ENCODE results near the gene MGLL. TPM values are rescaled to one million over a fixed set of nuclear protein-coding genes. Genes with fewer than 3 reads are reported as not detected.

Gene MGLL
- total and polyA plus RNA-seq, 4 donors, result 67.0 to 182 (median 78.2) TPM

GRCh38 chr3:127855246-127855645, 32.9 kb upstream of the MGLL start:
- no peaks in the 10 kb centered on the region for H3K9me3 ChIP-seq (ENCODE audit: control insufficient read depth in 4 of 4, insufficient read depth in 3 of 4, low read length in 3 of 4)
- ATAC-seq (ENCODE audit: insufficient read depth, low FRiP score) (no peak), DNase-seq (no peak)
- H3K27me3 ChIP-seq (ENCODE audit: control insufficient read depth in 3 of 3, insufficient read depth in 3 of 3, low read length in 2 of 3), result no peaks in the 10 kb centered on the region
- no peaks in the 10 kb centered on the region for H3K4me1 ChIP-seq (ENCODE audit: control insufficient read depth in 5 of 5, insufficient read depth in 5 of 5, low read length in 5 of 5)
- H3K4me3 ChIP-seq, result no peak overlapping the region
- TF ChIP-seq CTCF (IDR thresholded peaks at IDR 0.05; ENCODE audit: control extremely low read depth, extremely low read depth), result no peak
- H3K9ac ChIP-seq (ENCODE audit: insufficient read depth in 1 of 2, low read length in 2 of 2), result no peak overlapping the region
- 83% methylated on average over 1 of the region's 1 CpG for WGBS, 2 donors
- H3K27ac ChIP-seq (ENCODE audit: low read depth in 1 of 2, low read length in 1 of 2), result no peak overlapping the region
- no peaks in the 10 kb centered on the region for H3K36me3 ChIP-seq (ENCODE audit: control insufficient read depth in 4 of 4, insufficient read depth in 4 of 4, low read length in 4 of 4)

- H3K27me3 ChIP-seq (ENCODE audit: control insufficient read depth in 3 of 3, insufficient read depth in 3 of 3, low read length in 2 of 3), result no peaks in the 10 kb centered on the region
- H3K36me3 ChIP-seq (ENCODE audit: control insufficient read depth in 4 of 4, insufficient read depth in 4 of 4, low read length in 4 of 4), result no peaks in the 10 kb centered on the region
- H3K9me3 ChIP-seq (ENCODE audit: control insufficient read depth in 4 of 4, insufficient read depth in 3 of 4, low read length in 3 of 4), result no peaks in the 10 kb centered on the region
- H3K9ac ChIP-seq (ENCODE audit: insufficient read depth in 1 of 2, low read length in 2 of 2), result no peak overlapping the region
- no peak for TF ChIP-seq CTCF (IDR thresholded peaks at IDR 0.05; ENCODE audit: control extremely low read depth, extremely low read depth)
- no peak for ATAC-seq (ENCODE audit: insufficient read depth, low FRiP score)
- DNase-seq, result no peak
- 94 to 95% methylated on average over 10 of the region's 10 CpGs for WGBS, 2 donors
- H3K27ac ChIP-seq (ENCODE audit: low read depth in 1 of 2, low read length in 1 of 2), result no peak overlapping the region
- peaks cover 0 to under 1% (median 0%) of the 10 kb centered on the region in 5 donors for H3K4me1 ChIP-seq (ENCODE audit: control insufficient read depth in 5 of 5, insufficient read depth in 5 of 5, low read length in 5 of 5)
- no peak overlapping the region for H3K4me3 ChIP-seq
Measured at GRCh38 chr3:127853681-127854080, 31.4 kb upstream of the MGLL start.

- no peak for TF ChIP-seq CTCF (IDR thresholded peaks at IDR 0.05; ENCODE audit: control extremely low read depth, extremely low read depth)
- H3K9ac ChIP-seq (ENCODE audit: insufficient read depth in 1 of 2, low read length in 2 of 2), result no peak overlapping the region
- H3K36me3 ChIP-seq (ENCODE audit: control insufficient read depth in 4 of 4, insufficient read depth in 4 of 4, low read length in 4 of 4), result no peaks in the 10 kb centered on the region
- no peak for DNase-seq
- no peak overlapping the region for H3K4me3 ChIP-seq
- no peak overlapping the region for H3K27ac ChIP-seq (ENCODE audit: low read depth in 1 of 2, low read length in 1 of 2)
- peaks cover 0 to 7% (median 0%) of the 10 kb centered on the region in 5 donors for H3K4me1 ChIP-seq (ENCODE audit: control insufficient read depth in 5 of 5, insufficient read depth in 5 of 5, low read length in 5 of 5)
- WGBS, 2 donors, result 89% methylated on average over 9 of the region's 9 CpGs
- H3K27me3 ChIP-seq (ENCODE audit: control insufficient read depth in 3 of 3, insufficient read depth in 3 of 3, low read length in 2 of 3), result no peaks in the 10 kb centered on the region
- ATAC-seq (ENCODE audit: insufficient read depth, low FRiP score), result no peak
- no peaks in the 10 kb centered on the region for H3K9me3 ChIP-seq (ENCODE audit: control insufficient read depth in 4 of 4, insufficient read depth in 3 of 4, low read length in 3 of 4)
Measured at GRCh38 chr3:127851899-127852298, 29.6 kb upstream of the MGLL start.

- no peaks in the 10 kb centered on the region for H3K9me3 ChIP-seq (ENCODE audit: control insufficient read depth in 4 of 4, insufficient read depth in 3 of 4, low read length in 3 of 4)
- H3K4me1 ChIP-seq (ENCODE audit: control insufficient read depth in 5 of 5, insufficient read depth in 5 of 5, low read length in 5 of 5), result peaks cover 0 to 7% (median 0%) of the 10 kb centered on the region in 5 donors
- DNase-seq (no peak), ATAC-seq (ENCODE audit: insufficient read depth, low FRiP score) (no peak)
- no peak overlapping the region for H3K9ac ChIP-seq (ENCODE audit: insufficient read depth in 1 of 2, low read length in 2 of 2)
- no peak overlapping the region for H3K27ac ChIP-seq (ENCODE audit: low read depth in 1 of 2, low read length in 1 of 2)
- no peaks in the 10 kb centered on the region for H3K27me3 ChIP-seq (ENCODE audit: control insufficient read depth in 3 of 3, insufficient read depth in 3 of 3, low read length in 2 of 3)
- H3K36me3 ChIP-seq (ENCODE audit: control insufficient read depth in 4 of 4, insufficient read depth in 4 of 4, low read length in 4 of 4), result no peaks in the 10 kb centered on the region
- no peak overlapping the region for H3K4me3 ChIP-seq
- TF ChIP-seq CTCF (IDR thresholded peaks at IDR 0.05; ENCODE audit: control extremely low read depth, extremely low read depth), result no peak
- 89 to 93% methylated on average over 5 of the region's 5 CpGs for WGBS, 2 donors
Measured at GRCh38 chr3:127849368-127849767, 27.1 kb upstream of the MGLL start.

All from lung (tissue), 12 donors.